WERI-Rb-1 (cell line): ENCODE measurements around the gene LRTM2.

Source experiments
- DNase-seq: peaks from one replicate; pipeline ENCODE4 v3.0.0-alpha.2; 2020
- H3K27ac ChIP-seq: fragments of 250-450 bp; sonication (Bioruptor Pico); 2 replicates; pipeline ENCODE4 v1.5.1; 2020; ENCODE audit warnings: mild to moderate bottlenecking, moderate library complexity
- H3K27me3 ChIP-seq: fragments of 250-450 bp; sonication (Bioruptor Pico); 2 replicates; pipeline ENCODE4 v1.5.1; 2021; ENCODE audit warnings: mild to moderate bottlenecking, low read depth, moderate library complexity; ENCODE audit not compliant: insufficient read depth, severe bottlenecking
- H3K36me3 ChIP-seq: fragments of 250-450 bp; sonication (Bioruptor Pico); 2 replicates; pipeline ENCODE4 v1.5.1; 2020; ENCODE audit warnings: mild to moderate bottlenecking, moderate library complexity
- H3K4me3 ChIP-seq: 2 replicates; pipeline ENCODE4 v1.5.1; 2011; ENCODE audit warnings: low read depth, mild to moderate bottlenecking, control low read depth, low read length
- H3K9me3 ChIP-seq: fragments of 250-450 bp; sonication (Bioruptor Pico); 2 replicates; pipeline ENCODE4 v1.5.1; 2021; ENCODE audit warnings: mild to moderate bottlenecking, moderate library complexity; ENCODE audit not compliant: severe bottlenecking
- TF ChIP-seq, protein P1 (sequence below): IDR thresholded peaks from 2 replicates; pipeline ENCODE4 v1.5.1; 2011; ENCODE audit warnings: low read depth, mild to moderate bottlenecking, control low read depth, inconsistent platforms, low read length

LRTM2 gene

GRCh38 chr12:1880153-1880845 lies 59.9 kb downstream of the LRTM2 start:
- Histone ChIP-seq H3K4me3 (no peak overlapping the region), H3K9me3 (no peaks in the 10 kb centered on the region), H3K27me3 (no peaks in the 10 kb centered on the region), H3K36me3 (peaks cover 4% of the 10 kb centered on the region; the same call in 1 of the 2 replicates), H3K27ac (no peak overlapping the region)
- DNase-seq = no peak
- TF ChIP-seq, protein P1, sequence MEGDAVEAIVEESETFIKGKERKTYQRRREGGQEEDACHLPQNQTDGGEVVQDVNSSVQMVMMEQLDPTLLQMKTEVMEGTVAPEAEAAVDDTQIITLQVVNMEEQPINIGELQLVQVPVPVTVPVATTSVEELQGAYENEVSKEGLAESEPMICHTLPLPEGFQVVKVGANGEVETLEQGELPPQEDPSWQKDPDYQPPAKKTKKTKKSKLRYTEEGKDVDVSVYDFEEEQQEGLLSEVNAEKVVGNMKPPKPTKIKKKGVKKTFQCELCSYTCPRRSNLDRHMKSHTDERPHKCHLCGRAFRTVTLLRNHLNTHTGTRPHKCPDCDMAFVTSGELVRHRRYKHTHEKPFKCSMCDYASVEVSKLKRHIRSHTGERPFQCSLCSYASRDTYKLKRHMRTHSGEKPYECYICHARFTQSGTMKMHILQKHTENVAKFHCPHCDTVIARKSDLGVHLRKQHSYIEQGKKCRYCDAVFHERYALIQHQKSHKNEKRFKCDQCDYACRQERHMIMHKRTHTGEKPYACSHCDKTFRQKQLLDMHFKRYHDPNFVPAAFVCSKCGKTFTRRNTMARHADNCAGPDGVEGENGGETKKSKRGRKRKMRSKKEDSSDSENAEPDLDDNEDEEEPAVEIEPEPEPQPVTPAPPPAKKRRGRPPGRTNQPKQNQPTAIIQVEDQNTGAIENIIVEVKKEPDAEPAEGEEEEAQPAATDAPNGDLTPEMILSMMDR = no peak

DNA sequence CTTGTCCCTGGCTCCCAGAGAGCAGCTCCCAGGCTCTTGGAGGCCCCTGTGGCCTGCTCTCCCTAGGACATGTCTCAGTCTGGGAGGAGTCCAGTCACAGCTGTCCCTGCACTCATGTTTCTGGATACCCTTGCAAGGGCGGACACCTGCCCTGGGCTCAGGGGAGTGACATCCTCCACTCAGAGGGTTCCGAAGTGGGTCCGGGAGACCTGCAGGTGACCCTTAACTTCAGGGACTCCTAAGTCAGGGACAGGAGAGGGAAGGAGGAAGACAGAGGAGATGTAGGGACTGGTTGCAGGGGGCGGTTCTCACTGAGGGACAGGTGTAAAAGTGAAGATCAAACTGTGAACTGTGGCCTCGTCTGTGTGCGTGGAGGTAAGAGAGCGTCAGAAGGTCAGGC lies 60.5 kb downstream of the LRTM2 start:
- Histone ChIP-seq H3K27me3 (no peaks in the 10 kb centered on the region), H3K4me3 (no peak overlapping the region), H3K27ac (no peak overlapping the region), H3K36me3 (peaks cover 4% of the 10 kb centered on the region; the same call in 1 of the 2 replicates), H3K9me3 (no peaks in the 10 kb centered on the region)
- DNase-seq = no peak
- TF ChIP-seq, protein P1 = no peak

GRCh38 chr12:1881301-1881700 lies 60.9 kb downstream of the LRTM2 start:
- TF ChIP-seq, protein P1 = no peak
- H3K36me3 ChIP-seq = peaks cover 4% of the 10 kb centered on the region; the same call in 1 of the 2 replicates
- no peak overlapping the region for H3K4me3 ChIP-seq
- no peak for DNase-seq
- no peak overlapping the region for H3K27ac ChIP-seq
- no peaks in the 10 kb centered on the region for H3K9me3 ChIP-seq
- no peaks in the 10 kb centered on the region for H3K27me3 ChIP-seq

DNA sequence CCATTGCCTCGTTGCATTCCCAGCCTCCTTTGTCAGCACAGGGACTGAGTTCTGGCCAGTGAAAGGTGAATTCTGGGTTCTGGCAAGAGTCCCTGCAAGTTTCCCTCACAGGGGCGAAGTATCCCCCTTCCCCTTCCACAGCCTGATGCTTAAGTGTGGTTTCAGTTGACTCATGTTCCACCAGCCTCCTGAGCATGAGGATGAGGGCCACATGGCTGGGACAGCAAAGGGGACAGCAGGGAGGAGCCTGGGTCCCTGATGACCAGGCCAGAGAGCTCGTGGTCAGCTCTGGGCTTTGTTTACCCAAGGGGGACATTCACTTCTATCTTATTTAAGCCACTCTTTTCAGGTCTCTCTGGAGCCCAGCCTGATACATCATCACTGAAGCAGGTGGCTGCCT lies 61.6 kb downstream of the LRTM2 start:
- no peak for DNase-seq
- peaks cover 4% of the 10 kb centered on the region; the same call in 1 of the 2 replicates for H3K36me3 ChIP-seq
- H3K9me3 ChIP-seq = no peaks in the 10 kb centered on the region
- TF ChIP-seq, protein P1 = no peak
- no peak overlapping the region for H3K4me3 ChIP-seq
- H3K27ac ChIP-seq = no peak overlapping the region
- no peaks in the 10 kb centered on the region for H3K27me3 ChIP-seq

DNA sequence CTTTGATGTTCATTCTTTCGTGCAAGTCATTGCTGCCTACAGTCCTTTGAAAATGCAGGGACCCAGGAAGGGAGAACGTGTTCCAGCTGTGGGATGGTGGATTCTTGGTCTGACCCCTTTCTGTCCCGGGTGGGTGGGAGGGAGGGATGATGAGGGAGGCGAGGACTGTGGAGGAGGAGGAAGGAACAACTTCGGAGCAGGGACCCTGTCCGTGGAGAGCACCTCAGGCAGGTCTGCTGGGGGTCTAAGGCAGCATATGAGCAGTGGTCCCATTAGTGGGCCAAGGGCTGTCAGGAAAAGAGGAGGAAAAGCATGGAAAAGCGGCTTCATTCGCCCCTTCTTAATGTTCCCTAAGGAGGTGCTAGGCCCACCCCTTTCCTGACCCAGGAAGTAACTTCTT lies 62.0 kb downstream of the LRTM2 start:
- no peaks in the 10 kb centered on the region for H3K9me3 ChIP-seq
- H3K27me3 ChIP-seq = no peaks in the 10 kb centered on the region
- TF ChIP-seq, protein P1 = no peak
- H3K4me3 ChIP-seq = no peak overlapping the region
- no peak overlapping the region for H3K27ac ChIP-seq
- no peak for DNase-seq
- H3K36me3 ChIP-seq = peaks cover 4% of the 10 kb centered on the region; the same call in 1 of the 2 replicates

DNA sequence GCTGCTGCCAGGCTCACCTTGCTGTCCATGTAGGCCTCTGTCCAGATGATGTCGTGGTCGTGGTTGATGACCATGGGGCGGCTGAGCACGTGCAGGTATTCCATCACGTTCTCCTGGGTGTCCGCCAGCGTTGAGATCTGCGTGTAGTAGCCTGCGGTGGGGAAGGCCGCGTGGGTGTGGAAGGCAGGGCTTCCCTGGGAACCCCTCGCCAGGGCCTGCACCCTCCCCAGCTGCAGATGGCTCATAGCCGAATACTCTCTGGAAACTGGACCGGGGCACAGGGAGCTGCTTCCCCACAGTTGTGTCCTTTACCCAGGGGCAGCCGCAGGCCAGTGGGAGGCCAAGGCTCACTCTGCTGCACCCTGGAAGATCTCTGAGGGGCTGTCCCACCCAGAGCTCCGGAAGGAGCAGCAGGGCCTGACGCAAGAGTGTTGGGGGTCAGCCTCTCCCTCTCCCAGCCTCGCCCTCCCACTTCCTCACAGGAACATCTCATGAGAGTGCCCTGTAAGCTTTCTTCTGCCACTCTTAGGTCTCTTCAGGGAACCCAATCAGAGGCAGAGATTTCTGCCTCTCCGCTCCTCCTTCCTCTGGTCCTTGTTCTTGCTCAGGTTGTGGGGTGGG lies 62.6 kb downstream of the LRTM2 start:
- H3K4me3 ChIP-seq = no peak overlapping the region
- H3K9me3 ChIP-seq = no peaks in the 10 kb centered on the region
- no peak overlapping the region for H3K27ac ChIP-seq
- TF ChIP-seq, protein P1 = no peak
- H3K36me3 ChIP-seq = peaks cover 4% of the 10 kb centered on the region; the same call in 1 of the 2 replicates
- H3K27me3 ChIP-seq = no peaks in the 10 kb centered on the region
- DNase-seq = no peak
